H1 (cell line): ENCODE data around the gene RRP1B. TPM values are rescaled to one million over a fixed set of nuclear protein-coding genes. Genes with fewer than 3 reads are reported as not detected.

Source experiments
- CTCF ChIA-PET: fragments of 300-600 bp; sonication (Branson Sonifier 250); formaldehyde crosslinking; loops from one replicate; lab custom pipeline; 2021; ENCODE audit not compliant: partially characterized antibody; lab: Charles Lee
- POLR2A ChIA-PET: fragments of 300-600 bp; sonication (Branson Sonifier 250); formaldehyde crosslinking; loops from one replicate; lab custom pipeline; 2021; ENCODE audit warnings: inconsistent platforms; ENCODE audit not compliant: partially characterized antibody; lab: Charles Lee
- DNase-seq, 2 experiments: peaks; one replicate each; pipeline versions ENCODE4 v3.0.0 to v3.0.0-alpha.2; 2010 to 2022; ENCODE audit warnings: low spot score in 2 of 2, low read depth in 1 of 2, mixed read lengths in 1 of 2
- FAIRE-seq: peaks from 2 replicates; lab custom pipeline; 2011; peaks lifted over from hg19 to GRCh38; lab: Jason Lieb, UNC
- H2AFZ ChIP-seq: 2 replicates; pipeline ENCODE4 v1.8.1; 2012; ENCODE audit warnings: low read length, inconsistent platforms
- H2AK5ac ChIP-seq: 2 replicates; pipeline ENCODE4 v1.6.1; 2013; ENCODE audit warnings: low read depth, low read length
- H2BK120ac ChIP-seq: replicated peaks from 2 replicates; pipeline ENCODE3; 2013; ENCODE audit warnings: low read depth, low read length, inconsistent platforms
- H2BK12ac ChIP-seq: 2 replicates; pipeline ENCODE4 v1.6.1; 2013; ENCODE audit warnings: low read depth, low read length
- H2BK15ac ChIP-seq: 2 replicates; pipeline ENCODE4 v1.6.1; 2013; ENCODE audit warnings: low read length
- H2BK20ac ChIP-seq: 2 replicates; pipeline ENCODE4 v1.6.1; 2013; ENCODE audit warnings: low read length
- H2BK5ac ChIP-seq: 2 replicates; pipeline ENCODE4 v1.6.1; 2013; ENCODE audit warnings: low read depth, low read length
- H3K14ac ChIP-seq: 2 replicates; pipeline ENCODE4 v1.6.1; 2013; ENCODE audit warnings: inconsistent platforms; ENCODE audit not compliant: insufficient read length
- H3K18ac ChIP-seq: 2 replicates; pipeline ENCODE4 v1.6.1; 2013; ENCODE audit warnings: low read length; ENCODE audit errors: extremely low read depth
- H3K23ac ChIP-seq: 2 replicates; pipeline ENCODE4 v1.6.1; 2013; ENCODE audit warnings: inconsistent platforms; ENCODE audit not compliant: insufficient read length
- H3K23me2 ChIP-seq: 2 replicates; pipeline ENCODE4 v1.6.1; 2013; ENCODE audit warnings: low read depth, low read length
- H3K27ac ChIP-seq: 2 replicates; pipeline ENCODE4 v1.6.1; 2011; ENCODE audit warnings: low read depth, low read length, inconsistent platforms
- H3K27me3 ChIP-seq, 4 experiments: replicated peaks in 1 of 4; 1 replicate in 1 of 4; 2 replicates in 3 of 4; pipeline versions ENCODE4 v1.6.1 to v1.8.1; 2011 to 2013; ENCODE audit warnings: low read length in 3 of 4, mild to moderate bottlenecking in 3 of 4, inconsistent platforms in 2 of 4, mixed read lengths in 2 of 4, moderate library complexity in 1 of 4; ENCODE audit not compliant: control insufficient read depth in 3 of 4, insufficient read depth in 3 of 4; ENCODE audit errors: extremely low read depth in 1 of 4
- H3K36me3 ChIP-seq, 4 experiments: 2 replicates each; pipeline versions ENCODE4 v1.6.1 to v1.8.1; 2011 to 2013; ENCODE audit warnings: mild to moderate bottlenecking in 4 of 4, low read length in 3 of 4, moderate library complexity in 2 of 4, control low read depth in 1 of 4, inconsistent platforms in 1 of 4; ENCODE audit not compliant: insufficient read depth in 4 of 4, control insufficient read depth in 2 of 4
- H3K4ac ChIP-seq: replicated peaks from 2 replicates; pipeline ENCODE3; 2013; ENCODE audit warnings: low read length, low read depth, mixed read lengths, inconsistent platforms; ENCODE audit not compliant: insufficient read length
- H3K4me1 ChIP-seq, 4 experiments: replicated peaks in 1 of 4; 1 replicate in 1 of 4; 2 replicates in 3 of 4; pipeline versions ENCODE4 v1.6.1 to v1.8.1; 2011 to 2013; ENCODE audit warnings: low read length in 3 of 4, inconsistent platforms in 2 of 4, mixed read lengths in 1 of 4; ENCODE audit not compliant: insufficient read depth in 4 of 4, control insufficient read depth in 3 of 4
- H3K4me2 ChIP-seq, 2 experiments: 2 replicates each; pipeline versions ENCODE4 v1.6.1 to v1.8.1; 2011 to 2013; ENCODE audit warnings: low read depth in 2 of 2, low read length in 2 of 2, control low read depth in 1 of 2, inconsistent platforms in 1 of 2, mild to moderate bottlenecking in 1 of 2; ENCODE audit not compliant: insufficient read depth in 1 of 2
- H3K4me3 ChIP-seq, 4 experiments: fragments of 200-600, 300-600 bp in 1 of 4; sonication (generic), shearing (Covaris generic), sonication (Bioruptor Twin) in 1 of 4; 2 replicates each; pipeline versions ENCODE4 v1.5.1 to v1.8.1; 2011 to 2016; ENCODE audit warnings: low read length in 4 of 4, low read depth in 3 of 4, control low read depth in 2 of 4, inconsistent platforms in 2 of 4, mild to moderate bottlenecking in 2 of 4, mixed read lengths in 1 of 4, moderate library complexity in 1 of 4; ENCODE audit not compliant: insufficient read depth in 2 of 4; ENCODE audit errors: extremely low read depth in 1 of 4
- H3K56ac ChIP-seq: replicated peaks from 2 replicates; pipeline ENCODE3; 2013; ENCODE audit warnings: low read depth, mild to moderate bottlenecking, mixed read lengths, low read length, inconsistent platforms; ENCODE audit not compliant: insufficient read length
- H3K79me1 ChIP-seq: 2 replicates; pipeline ENCODE4 v1.6.1; 2013; ENCODE audit warnings: low read depth, low read length, control low read depth
- H3K79me2 ChIP-seq, 2 experiments: 2 replicates each; pipeline versions ENCODE4 v1.6.1 to v1.8.1; 2012 to 2013; ENCODE audit warnings: low read length in 2 of 2, mild to moderate bottlenecking in 2 of 2, inconsistent platforms in 1 of 2; ENCODE audit not compliant: insufficient read depth in 2 of 2, control insufficient read depth in 1 of 2
- H3K9ac ChIP-seq, 4 experiments: replicated peaks in 1 of 4; 1 replicate in 1 of 4; 2 replicates in 3 of 4; pipeline versions ENCODE4 v1.6.1 to v1.8.1; 2011 to 2013; ENCODE audit warnings: low read depth in 3 of 4, low read length in 3 of 4, control low read depth in 2 of 4, mild to moderate bottlenecking in 2 of 4, moderate library complexity in 2 of 4, inconsistent platforms in 1 of 4; ENCODE audit errors: extremely low read depth in 1 of 4
- H3K9me3 ChIP-seq, 2 experiments: 2 replicates each; pipeline versions ENCODE4 v1.6.1 to v1.8.1; 2012 to 2013; ENCODE audit warnings: mild to moderate bottlenecking in 2 of 2, moderate library complexity in 2 of 2, control low read depth in 1 of 2, inconsistent platforms in 1 of 2, low read depth in 1 of 2, low read length in 1 of 2, mixed read lengths in 1 of 2; ENCODE audit not compliant: insufficient read depth in 2 of 2
- H4K20me1 ChIP-seq, 2 experiments: replicated peaks in 1 of 2; 2 replicates each; pipeline versions ENCODE3 to v1.8.1; 2011 to 2013; ENCODE audit warnings: inconsistent platforms in 2 of 2, low read length in 2 of 2, mild to moderate bottlenecking in 1 of 2; ENCODE audit not compliant: insufficient read depth in 2 of 2, control insufficient read depth in 1 of 2
- H4K5ac ChIP-seq: 2 replicates; pipeline ENCODE4 v1.6.1; 2013; ENCODE audit warnings: low read length, low read depth, mixed read lengths, inconsistent platforms; ENCODE audit not compliant: insufficient read length
- H4K8ac ChIP-seq: 2 replicates; pipeline ENCODE4 v1.8.0; 2013; ENCODE audit warnings: mild to moderate bottlenecking, moderate library complexity, low read length, inconsistent platforms; ENCODE audit not compliant: insufficient read depth; ENCODE audit errors: extremely low read depth
- H4K91ac ChIP-seq: replicated peaks from 2 replicates; pipeline ENCODE3; 2013; ENCODE audit warnings: low read length, mixed read lengths, inconsistent platforms; ENCODE audit not compliant: insufficient read length
- ATF3 ChIP-seq: IDR thresholded peaks from 2 replicates; pipeline ENCODE4 v1.6.1; 2011; ENCODE audit warnings: low read depth, mild to moderate bottlenecking, low read length; ENCODE audit not compliant: insufficient read depth
- CEBPB ChIP-seq: IDR thresholded peaks from 2 replicates; pipeline ENCODE4 v1.6.1; 2012; ENCODE audit warnings: low read depth, low read length
- E2F6 ChIP-seq: IDR thresholded peaks from 2 replicates; pipeline ENCODE4 v1.6.1; 2012; ENCODE audit warnings: inconsistent platforms
- HDAC6 ChIP-seq: IDR thresholded peaks from one replicate; pipeline ENCODE4 v1.7.1; 2012; ENCODE audit warnings: low read depth, mild to moderate bottlenecking, inconsistent platforms, low read length, moderate library complexity
- SIX5 ChIP-seq: IDR thresholded peaks from 2 replicates; pipeline ENCODE4 v1.6.1; 2011; ENCODE audit warnings: mild to moderate bottlenecking, low read depth, low read length
- SRF ChIP-seq: IDR thresholded peaks from 2 replicates; pipeline ENCODE4 v1.6.1; 2011; ENCODE audit warnings: mild to moderate bottlenecking, low read depth, low read length, moderate library complexity
- WGBS, 2 experiments: shearing (Covaris generic) in 1 of 2; methylation state at CpG; one replicate each; pipeline versions ENCODE4 v1.1.6 to v1.1.7; 2013 to 2015; ENCODE audit warnings: low lambda C conversion rate in 2 of 2, mixed read lengths in 2 of 2, inconsistent platforms in 1 of 2, low coverage in 1 of 2, missing lambda C conversion rate in 1 of 2; ENCODE audit not compliant: insufficient replicate concordance in 2 of 2, insufficient coverage in 1 of 2, insufficient read length in 1 of 2; ENCODE audit errors: extremely low coverage in 1 of 2, missing lambda C conversion rate in 1 of 2; 5-methylcytosine and 5-hydroxymethylcytosine counted together
- polyA plus RNA-seq, 7 experiments: library from polyadenylated mRNA; depleted of rRNA in 3 of 7; stranded (reverse) in 5 of 7; unstranded in 2 of 7; fragments of >200 nt in 5 of 7; fragments of 200-250 nt in 2 of 7; gene quantifications; 1 replicate in 5 of 7; 2 replicates in 1 of 7; 4 replicates in 1 of 7; pipeline versions ENCODE4 v1.2.1 to v1.2.3, GENCODE V29; 2011 to 2013; ENCODE audit warnings: missing spikeins in 2 of 7, mixed read lengths in 2 of 7
- total RNA-seq: library from RNA; stranded (reverse); fragmentation: NEBNext Ultra II Directional; extraction: Animal tissue kit (Norgen Biotek cat#: 25700); gene quantifications from 2 replicates; pipeline ENCODE4 v1.2.1, GENCODE V29; 2021

The RRP1B gene
- total and polyA plus RNA-seq, 2 of the 8 experiments (the other 6 are each of a cell fraction or from before 2014, with no cell fraction given) = 25.8 to 97.3 TPM

GRCh38 chr21:43726686-43727518 is 67.5 kb downstream of the RRP1B start:
- no peak overlapping the region for H2BK20ac ChIP-seq
- H3K79me2 ChIP-seq = peaks cover 0 to 54% of the 10 kb centered on the region in 2 experiments
- peak overlapping the region; percentile 97 for H2BK5ac ChIP-seq
- no peaks in the 10 kb centered on the region for H3K27me3 ChIP-seq
- H2BK12ac ChIP-seq = peak overlapping the region; percentile 1; the same call in 1 of the 2 replicates
- H3K56ac ChIP-seq = no peak overlapping the region
- FAIRE-seq (no peak), DNase-seq (no peak)
- peaks cover 9% of the 10 kb centered on the region; the same call in 1 of the 2 replicates for H3K23me2 ChIP-seq
- H2BK120ac ChIP-seq = no peak overlapping the region
- H3K4ac ChIP-seq = peak overlapping the region; percentile 95
- peak overlapping the region; percentile 52 for H4K5ac ChIP-seq
- H3K36me3 ChIP-seq = no peaks in the 10 kb centered on the region
- TF ChIP-seq ATF3 = no peak
- no peak for TF ChIP-seq E2F6
- TF ChIP-seq SIX5 = no peak
- no peak for TF ChIP-seq CEBPB
- TF ChIP-seq HDAC6 = no peak
- no peak for TF ChIP-seq SRF
- H2BK15ac ChIP-seq = peak overlapping the region; percentile 90
- peak overlapping the region in 1 of 4 experiments; percentile 36; a peak in 1 of 7 replicates for H3K9ac ChIP-seq
- peaks cover 0 to 6% of the 10 kb centered on the region in 2 experiments for H4K20me1 ChIP-seq
- no peaks in the 10 kb centered on the region for H3K9me3 ChIP-seq
- no peak overlapping the region for H3K14ac ChIP-seq
- H2AFZ ChIP-seq = no peak overlapping the region
- H4K91ac ChIP-seq = peak overlapping the region; percentile 84
- ChIA-PET CTCF (interaction anchor here (0.6 to 3.2 kb wide), 8 partner anchors 10 to 64 kb away, joined by 3 to 12 read pairs (median 8); no protein-coding TSS in a partner anchor), POLR2A (interaction anchor here (0.8 to 6.8 kb wide), 8 partner anchors 6 to 62 kb away, joined by 3 to 41 read pairs (median 16); partner anchors contain the start of genes PDXK and RRP1)
- no peak overlapping the region; the same call in 1 of the 2 replicates for H4K8ac ChIP-seq
- peaks cover 14% of the 10 kb centered on the region; the same call in 1 of the 2 replicates for H3K79me1 ChIP-seq
- H3K4me2 ChIP-seq = no peak overlapping the region; a peak in 1 of 4 replicates
- H3K4me3 ChIP-seq = no peak overlapping the region
- WGBS, 2 experiments = 86% methylated on average over 21 of the region's 21 CpGs; no CpG with 5 or more reads in 1 of the 2 experiments
- peaks cover 0 to 21% (median 11%) of the 10 kb centered on the region in 4 experiments; a peak in 6 of 7 replicates for H3K4me1 ChIP-seq
- no peak overlapping the region for H3K27ac ChIP-seq
- no peak overlapping the region for H3K18ac ChIP-seq
- H2AK5ac ChIP-seq = 0 out of 2 replicates have a peak overlapping the region, but pooled peaks have one; percentile 20
- no peak overlapping the region for H3K23ac ChIP-seq
